NCI-H2081 (cell line): ENCODE results near the gene SLC6A3.
"Not testable (repeated sequence)": the region's sequence is repeated elsewhere in the genome, so short reads cannot be mapped to it uniquely, and the experiment has no call there.

ENCODE experiments used
- DNase-seq, 2 experiments: peaks; one replicate each; lab custom pipeline; 2025; lab: John Stamatoyannopoulos, UW

Gene SLC6A3

GRCh38 chr5:1368236-1368635, 77.0 kb downstream of the SLC6A3 start:
- DNase-seq: no peak

- DNase-seq: no peak
These were observed 78.1 kb downstream of the SLC6A3 start for GRCh38 chr5:1367149-1367548.

GRCh38 chr5:1366514-1366913, 78.7 kb downstream of the SLC6A3 start:
- DNase-seq: no peak

- DNase-seq: no peak
These were observed 81.0 kb downstream of the SLC6A3 start for GRCh38 chr5:1364211-1364610.

- no peak for DNase-seq
These were observed 81.7 kb downstream of the SLC6A3 start for GRCh38 chr5:1363581-1363980.

GRCh38 chr5:1363160-1363559, 82.1 kb downstream of the SLC6A3 start:
- DNase-seq: no peak

GRCh38 chr5:1362242-1363015, 82.8 kb downstream of the SLC6A3 start:
- DNase-seq: no peak

- no peak for DNase-seq
These were observed 84.4 kb downstream of the SLC6A3 start for GRCh38 chr5:1360861-1361260.

GRCh38 chr5:1360367-1360766, 84.9 kb downstream of the SLC6A3 start:
- not testable (repeated sequence) for DNase-seq

- DNase-seq: no peak
These were observed 85.5 kb downstream of the SLC6A3 start for GRCh38 chr5:1359713-1360112.

GRCh38 chr5:1359031-1359645, 86.1 kb downstream of the SLC6A3 start:
- DNase-seq: no peak

- no peak for DNase-seq
These were observed 86.6 kb downstream of the SLC6A3 start for GRCh38 chr5:1358726-1359025.

- DNase-seq: no peak
These were observed 87.1 kb downstream of the SLC6A3 start for GRCh38 chr5:1357946-1358725.

GRCh38 chr5:1356873-1357787, 88.1 kb downstream of the SLC6A3 start:
- DNase-seq: no peak

GRCh38 chr5:1354576-1354975, 90.7 kb downstream of the SLC6A3 start:
- no peak for DNase-seq

GRCh38 chr5:1352231-1353219, 92.7 kb downstream of the SLC6A3 start:
- DNase-seq: no peak

- no peak for DNase-seq
These were observed 94.1 kb downstream of the SLC6A3 start for GRCh38 chr5:1351156-1351555.

- peak in 1 of 2 experiments; percentile 17 for DNase-seq
These were observed 96.0 kb downstream of the SLC6A3 start for GRCh38 chr5:1349246-1349645.

GRCh38 chr5:1348986-1349245, 96.3 kb downstream of the SLC6A3 start:
- no peak for DNase-seq

GRCh38 chr5:1347571-1347970, 97.7 kb downstream of the SLC6A3 start:
- DNase-seq: no peak
